Gastroesophageal sphincter (tissue), 4 donors: ENCODE measurements around the gene DUSP6. TPM values are rescaled to one million over a fixed set of nuclear protein-coding genes. Genes with fewer than 3 reads are reported as not detected.
"Not testable (repeated sequence)": the region's sequence is repeated elsewhere in the genome, so short reads cannot be mapped to it uniquely, and the experiment has no call there.

Experiments
- ATAC-seq: fragments of 150-250 bp; one replicate; pipeline ENCODE4 v1.9.1; 2016; ENCODE audit warnings: mild to moderate bottlenecking, moderate library complexity
- H3K27ac ChIP-seq, 4 donors: fragments of 200-600 bp; sonication (generic) in 3 of 4; 1 replicate in 3 of 4; 2 replicates in 1 of 4; pipeline ENCODE4 v1.5.1; 2016 to 2019
- H3K27me3 ChIP-seq: fragments of 200-600 bp; sonication (generic); one replicate; pipeline ENCODE4 v1.5.1; 2019
- H3K36me3 ChIP-seq, 2 donors: fragments of 200-600 bp; sonication (generic); one replicate each; pipeline ENCODE4 v1.5.1; 2019; ENCODE audit warnings: control low read depth in 1 of 2
- H3K4me1 ChIP-seq, 3 donors: fragments of 200-600 bp; sonication (generic); 1 replicate in 2 of 3; 2 replicates in 1 of 3; pipeline ENCODE4 v1.5.1; 2016 to 2019; ENCODE audit warnings: control low read depth in 2 of 3
- H3K4me3 ChIP-seq, 2 donors: fragments of 200-600 bp; sonication (generic); one replicate each; pipeline ENCODE4 v1.5.1; 2019; ENCODE audit warnings: mild to moderate bottlenecking in 1 of 2, moderate library complexity in 1 of 2
- H3K9me3 ChIP-seq, 3 donors: fragments of 200-600 bp; sonication (generic); one replicate each; pipeline ENCODE4 v1.5.1; 2017 to 2019; ENCODE audit warnings: control low read depth in 2 of 3
- EP300 ChIP-seq: sonication (generic); formaldehyde crosslinking; IDR thresholded peaks from one replicate; pipeline ENCODE4 v1.6.1; 2017; ENCODE audit warnings: antibody characterized with exemption, mild to moderate bottlenecking
- POLR2A ChIP-seq, 2 donors: fragments of 450-650 bp; IDR thresholded peaks; one replicate each; pipeline ENCODE4 v1.6.1; 2017; ENCODE audit warnings: antibody characterized with exemption in 2 of 2, mild to moderate bottlenecking in 2 of 2, moderate library complexity in 1 of 2
- POLR2AphosphoS5 ChIP-seq: sonication (generic); formaldehyde crosslinking; IDR thresholded peaks from one replicate; pipeline ENCODE4 v1.6.1; 2017; ENCODE audit warnings: antibody characterized with exemption
- WGBS, 2 donors: methylation state at CpG; one replicate each; pipeline ENCODE4 v1.1.5; 2018; ENCODE audit warnings: low coverage in 1 of 2; 5-methylcytosine and 5-hydroxymethylcytosine counted together
- total RNA-seq, 4 donors: library from RNA; depleted of rRNA; stranded (reverse); fragments of >200 nt; gene quantifications; one replicate each; pipeline ENCODE4 v1.1.0, GENCODE V29; 2016
- TF ChIP-seq, protein P1 (sequence below), 4 experiments: fragments of 200-600 bp in 2 of 4; fragments of 450-650 bp in 2 of 4; sonication (generic) in 1 of 4; IDR thresholded peaks; one replicate each; pipeline ENCODE4 v1.5.1; 2017 to 2019; ENCODE audit warnings: antibody characterized with exemption in 4 of 4, mild to moderate bottlenecking in 2 of 4, moderate library complexity in 2 of 4

Gene DUSP6
- total RNA-seq, 4 donors from 2014 or later = 52.8 to 73.8 (median 58.5) TPM

DNA sequence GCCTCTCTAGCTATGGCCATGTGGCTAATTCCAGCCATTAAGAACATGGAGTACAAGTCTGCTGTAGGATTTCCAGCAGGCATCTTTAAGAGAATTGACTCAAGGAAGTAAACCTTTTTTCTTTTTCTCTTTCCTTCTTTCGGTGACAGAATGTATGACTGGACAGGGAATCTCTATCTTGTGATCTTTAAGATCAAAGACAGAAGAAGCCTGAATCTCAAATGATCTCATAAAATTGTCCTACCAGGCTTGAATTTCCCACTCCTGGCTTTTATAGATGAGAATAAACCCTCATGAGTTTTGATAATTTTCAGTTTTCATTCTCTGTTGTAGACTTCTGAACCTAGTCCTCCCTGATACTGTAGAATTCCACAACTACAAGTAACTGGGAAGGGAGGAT, 11.4 kb downstream of the DUSP6 start:
- H3K36me3 ChIP-seq = no peaks in the 10 kb centered on the region
- no peaks in the 10 kb centered on the region for H3K27me3 ChIP-seq
- H3K27ac ChIP-seq = no peak overlapping the region
- no peak for TF ChIP-seq POLR2A (IDR thresholded peaks at IDR 0.05)
- no peak for TF ChIP-seq POLR2AphosphoS5
- no peak for TF ChIP-seq EP300
- TF ChIP-seq, protein P1, sequence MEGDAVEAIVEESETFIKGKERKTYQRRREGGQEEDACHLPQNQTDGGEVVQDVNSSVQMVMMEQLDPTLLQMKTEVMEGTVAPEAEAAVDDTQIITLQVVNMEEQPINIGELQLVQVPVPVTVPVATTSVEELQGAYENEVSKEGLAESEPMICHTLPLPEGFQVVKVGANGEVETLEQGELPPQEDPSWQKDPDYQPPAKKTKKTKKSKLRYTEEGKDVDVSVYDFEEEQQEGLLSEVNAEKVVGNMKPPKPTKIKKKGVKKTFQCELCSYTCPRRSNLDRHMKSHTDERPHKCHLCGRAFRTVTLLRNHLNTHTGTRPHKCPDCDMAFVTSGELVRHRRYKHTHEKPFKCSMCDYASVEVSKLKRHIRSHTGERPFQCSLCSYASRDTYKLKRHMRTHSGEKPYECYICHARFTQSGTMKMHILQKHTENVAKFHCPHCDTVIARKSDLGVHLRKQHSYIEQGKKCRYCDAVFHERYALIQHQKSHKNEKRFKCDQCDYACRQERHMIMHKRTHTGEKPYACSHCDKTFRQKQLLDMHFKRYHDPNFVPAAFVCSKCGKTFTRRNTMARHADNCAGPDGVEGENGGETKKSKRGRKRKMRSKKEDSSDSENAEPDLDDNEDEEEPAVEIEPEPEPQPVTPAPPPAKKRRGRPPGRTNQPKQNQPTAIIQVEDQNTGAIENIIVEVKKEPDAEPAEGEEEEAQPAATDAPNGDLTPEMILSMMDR (IDR thresholded peaks at IDR 0.05) = no peak
- H3K9me3 ChIP-seq = no peaks in the 10 kb centered on the region
- H3K4me3 ChIP-seq = no peak overlapping the region
- 90 to 94% methylated on average over 1 of the region's 1 CpG for WGBS, 2 donors
- ATAC-seq = no peak
- peaks cover 3 to 11% (median 5%) of the 10 kb centered on the region in 3 donors for H3K4me1 ChIP-seq

DNA sequence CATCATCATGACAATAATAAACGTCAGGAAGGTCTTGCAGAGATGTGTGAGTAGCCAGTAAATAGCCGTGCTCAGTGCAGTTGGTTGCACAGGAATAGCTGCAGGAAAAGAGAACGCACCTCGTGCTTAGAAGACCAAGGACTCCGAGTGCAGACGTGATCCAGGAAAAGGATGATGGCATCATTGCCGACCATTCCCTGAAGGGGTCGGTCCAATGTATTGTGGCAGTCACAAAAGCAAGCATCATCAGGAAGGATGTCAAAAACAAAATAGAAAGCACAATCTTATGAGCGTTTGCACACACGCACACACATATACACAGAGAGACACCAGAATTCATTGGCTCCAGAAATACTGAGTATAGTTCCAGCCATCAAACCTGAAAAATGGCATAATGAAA, 12.8 kb downstream of the DUSP6 start:
- H3K27ac ChIP-seq = no peak overlapping the region
- 68 to 88% methylated on average over 10 of the region's 10 CpGs for WGBS, 2 donors
- no peak for ATAC-seq
- H3K36me3 ChIP-seq = no peaks in the 10 kb centered on the region
- H3K4me3 ChIP-seq = no peak overlapping the region
- no peaks in the 10 kb centered on the region for H3K4me1 ChIP-seq
- no peaks in the 10 kb centered on the region for H3K9me3 ChIP-seq
- H3K27me3 ChIP-seq = no peaks in the 10 kb centered on the region
- TF ChIP-seq POLR2AphosphoS5 (no peak), POLR2A (IDR thresholded peaks at IDR 0.05) (no peak), EP300 (no peak)
- TF ChIP-seq, protein P1 (IDR thresholded peaks at IDR 0.05) = no peak

- peaks cover 0 to 11% (median 0%) of the 10 kb centered on the region in 3 donors for H3K4me1 ChIP-seq
- H3K9me3 ChIP-seq, ATAC-seq, H3K36me3 ChIP-seq, H3K4me3 ChIP-seq, H3K27me3 ChIP-seq, H3K27ac ChIP-seq: not testable (repeated sequence)
- 62% methylated on average over 4 of the region's 4 CpGs; no CpG with 5 or more reads in 1 of the 2 donors for WGBS, 2 donors
These were observed 15.2 kb downstream of the DUSP6 start for GRCh38 chr12:89337136-89337535.

DNA sequence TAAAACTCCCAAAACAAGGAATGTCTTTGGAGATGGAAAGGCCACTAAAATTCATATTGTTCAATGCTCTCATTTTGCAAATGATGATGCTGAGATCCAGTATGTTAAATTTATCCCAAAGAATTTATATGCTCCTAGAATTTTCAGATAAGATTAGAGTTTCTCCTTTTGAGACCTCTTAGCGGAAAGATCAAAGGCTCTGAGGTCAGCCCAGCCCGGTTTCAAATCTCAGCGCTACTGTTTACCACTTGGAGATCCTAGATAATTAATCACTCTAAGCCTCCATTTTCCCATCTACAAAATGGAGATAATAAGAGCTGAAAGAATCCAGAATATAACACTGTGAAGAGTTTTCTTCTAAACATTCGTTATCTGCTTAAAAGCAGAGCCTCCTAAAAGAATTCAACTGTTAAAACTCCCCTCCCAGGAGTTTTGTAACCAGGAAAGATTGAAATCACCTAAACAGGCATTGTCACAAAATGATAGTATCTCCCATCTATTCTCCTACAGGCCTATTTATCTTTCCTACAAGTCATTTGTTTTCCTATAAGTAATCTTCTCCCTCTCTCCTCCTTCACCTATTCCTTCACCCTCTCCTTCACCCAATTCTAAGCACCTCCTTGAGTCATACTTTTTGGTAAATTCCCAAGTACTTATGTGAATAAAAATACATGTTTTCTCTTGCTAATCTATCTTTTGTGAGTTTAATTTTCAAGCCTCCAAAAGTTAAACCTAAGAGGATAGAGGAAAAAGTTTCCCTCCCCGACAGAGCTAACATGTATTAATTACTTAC, 16.7 kb downstream of the DUSP6 start:
- H3K4me1 ChIP-seq = peaks cover 0 to 11% (median 0%) of the 10 kb centered on the region in 3 donors
- no peak overlapping the region for H3K27ac ChIP-seq
- WGBS, 2 donors = 78 to 85% methylated on average over 5 of the region's 5 CpGs
- no peak overlapping the region for H3K4me3 ChIP-seq
- ATAC-seq = no peak
- no peaks in the 10 kb centered on the region for H3K27me3 ChIP-seq
- no peaks in the 10 kb centered on the region for H3K9me3 ChIP-seq
- TF ChIP-seq, protein P1 (IDR thresholded peaks at IDR 0.05) = no peak
- no peak for TF ChIP-seq EP300
- no peak for TF ChIP-seq POLR2AphosphoS5
- no peak for TF ChIP-seq POLR2A (IDR thresholded peaks at IDR 0.05)
- no peaks in the 10 kb centered on the region for H3K36me3 ChIP-seq

DNA sequence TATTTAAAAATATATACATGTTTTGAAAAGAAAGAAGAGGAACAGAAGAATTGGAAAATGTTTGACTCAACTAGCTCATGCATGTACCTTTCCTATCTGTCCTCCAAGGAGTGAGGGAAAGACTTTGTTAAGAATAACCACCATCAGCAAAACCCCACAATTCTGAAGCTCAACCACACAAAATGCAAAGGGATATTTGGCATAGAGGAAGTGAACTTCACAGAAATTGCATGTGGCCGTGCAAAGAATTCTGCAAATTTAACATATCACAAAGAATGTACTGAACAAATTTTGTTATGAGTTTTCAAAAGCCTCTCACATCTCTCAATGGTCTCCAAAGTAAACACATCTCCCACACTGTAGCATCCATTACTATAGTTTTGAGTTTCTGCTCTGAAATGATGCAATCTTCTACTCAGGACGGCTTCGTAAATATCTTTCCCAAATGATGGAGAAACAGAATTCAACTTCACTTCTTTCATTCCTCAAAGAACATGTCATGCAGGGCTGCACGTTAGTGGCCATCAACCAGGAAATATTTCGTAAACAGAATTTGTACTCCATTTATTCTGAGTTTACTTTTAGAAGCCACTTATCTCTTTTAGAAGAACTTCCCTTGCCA, 17.6 kb downstream of the DUSP6 start:
- Histone ChIP-seq H3K4me1 (peaks cover 0 to 11% (median 0%) of the 10 kb centered on the region in 3 donors), H3K27ac (no peak overlapping the region), H3K27me3 (no peaks in the 10 kb centered on the region), H3K9me3 (no peaks in the 10 kb centered on the region), H3K4me3 (no peak overlapping the region), H3K36me3 (no peaks in the 10 kb centered on the region)
- WGBS, 2 donors = 63 to 78% methylated on average over 4 to 5 of the region's 5 CpGs
- TF ChIP-seq, protein P1 (IDR thresholded peaks at IDR 0.05) = no peak
- no peak for TF ChIP-seq EP300
- TF ChIP-seq POLR2AphosphoS5 = no peak
- TF ChIP-seq POLR2A (IDR thresholded peaks at IDR 0.05) = no peak
- ATAC-seq = no peak
